ENCODE measurements around the gene SND1.

SND1 gene

DNA sequence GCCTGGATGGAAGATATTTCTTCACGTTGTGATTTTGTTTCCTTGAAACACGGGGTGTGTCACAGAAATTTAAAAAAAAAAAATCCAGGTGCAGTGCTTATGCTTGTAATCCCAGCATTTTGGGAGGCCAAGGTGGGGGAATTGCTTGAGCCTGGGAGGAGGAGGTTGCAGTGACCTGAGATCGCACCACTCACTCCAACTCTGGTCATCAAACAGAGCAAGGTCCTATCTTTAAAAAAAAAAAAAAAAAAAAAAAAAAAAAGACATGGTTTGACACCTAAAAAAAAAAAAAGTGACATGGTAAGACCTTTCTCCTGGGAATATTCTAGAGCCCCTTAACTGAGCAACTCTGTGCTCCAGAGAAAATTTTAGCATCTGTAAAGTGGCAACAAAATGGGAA is 388.2 kb downstream of the SND1 start:
- no peak overlapping the region for H3K4me3 ChIP-seq (replicated peaks; ENCODE audit: low read depth, low read length)
- TF ChIP-seq, protein P1, sequence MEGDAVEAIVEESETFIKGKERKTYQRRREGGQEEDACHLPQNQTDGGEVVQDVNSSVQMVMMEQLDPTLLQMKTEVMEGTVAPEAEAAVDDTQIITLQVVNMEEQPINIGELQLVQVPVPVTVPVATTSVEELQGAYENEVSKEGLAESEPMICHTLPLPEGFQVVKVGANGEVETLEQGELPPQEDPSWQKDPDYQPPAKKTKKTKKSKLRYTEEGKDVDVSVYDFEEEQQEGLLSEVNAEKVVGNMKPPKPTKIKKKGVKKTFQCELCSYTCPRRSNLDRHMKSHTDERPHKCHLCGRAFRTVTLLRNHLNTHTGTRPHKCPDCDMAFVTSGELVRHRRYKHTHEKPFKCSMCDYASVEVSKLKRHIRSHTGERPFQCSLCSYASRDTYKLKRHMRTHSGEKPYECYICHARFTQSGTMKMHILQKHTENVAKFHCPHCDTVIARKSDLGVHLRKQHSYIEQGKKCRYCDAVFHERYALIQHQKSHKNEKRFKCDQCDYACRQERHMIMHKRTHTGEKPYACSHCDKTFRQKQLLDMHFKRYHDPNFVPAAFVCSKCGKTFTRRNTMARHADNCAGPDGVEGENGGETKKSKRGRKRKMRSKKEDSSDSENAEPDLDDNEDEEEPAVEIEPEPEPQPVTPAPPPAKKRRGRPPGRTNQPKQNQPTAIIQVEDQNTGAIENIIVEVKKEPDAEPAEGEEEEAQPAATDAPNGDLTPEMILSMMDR (IDR thresholded peaks at IDR 0.05; ENCODE audit: low read length, missing control alignments): no peak
- DNase-seq (ENCODE audit: low read depth): no peak

DNA sequence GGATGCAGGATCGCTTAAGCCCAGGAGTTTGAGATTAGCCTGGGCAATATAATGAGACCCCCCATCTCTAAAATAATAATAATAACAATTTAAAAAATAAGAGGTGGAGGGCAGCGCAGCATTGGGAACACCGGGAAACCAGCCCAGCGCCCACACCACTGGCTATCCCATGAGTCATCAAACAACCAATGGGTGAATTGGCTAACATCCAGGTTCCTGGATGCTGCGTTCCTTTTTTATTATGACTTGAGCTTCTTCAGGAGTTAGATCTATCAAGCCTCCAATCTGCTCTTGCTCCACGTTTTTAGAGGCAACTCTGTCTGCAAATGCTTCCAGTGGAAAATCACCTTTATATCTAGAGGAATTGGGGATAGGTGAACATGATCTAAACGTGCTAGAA is 389.2 kb downstream of the SND1 start:
- TF ChIP-seq, protein P1 (IDR thresholded peaks at IDR 0.05; ENCODE audit: low read length, missing control alignments): no peak
- H3K4me3 ChIP-seq (replicated peaks; ENCODE audit: low read depth, low read length): no peak overlapping the region
- DNase-seq (ENCODE audit: low read depth): peak; percentile 80

DNA sequence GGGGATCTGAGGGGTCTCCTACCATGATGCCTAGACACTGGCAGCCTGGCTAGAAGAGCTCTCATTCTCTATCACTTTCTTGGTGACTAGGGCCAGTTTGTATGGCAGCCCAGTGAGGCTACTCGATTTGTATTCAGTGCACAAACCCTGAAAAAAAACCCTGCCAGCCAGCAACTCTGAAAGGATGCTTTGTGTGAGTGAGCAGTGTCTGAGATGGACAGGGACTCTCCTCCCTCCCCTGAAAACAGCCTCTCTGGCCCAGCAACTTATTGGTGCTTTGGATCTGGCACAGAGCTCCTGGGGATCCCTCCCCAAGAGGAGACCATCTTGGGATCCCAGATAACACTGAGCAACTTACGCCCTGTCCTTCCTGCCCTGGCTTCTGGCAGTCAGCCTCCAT is 390.0 kb downstream of the SND1 start:
- DNase-seq (ENCODE audit: low read depth): no peak
- TF ChIP-seq, protein P1 (IDR thresholded peaks at IDR 0.05; ENCODE audit: low read length, missing control alignments): no peak
- H3K4me3 ChIP-seq (replicated peaks; ENCODE audit: low read depth, low read length): no peak overlapping the region

DNA sequence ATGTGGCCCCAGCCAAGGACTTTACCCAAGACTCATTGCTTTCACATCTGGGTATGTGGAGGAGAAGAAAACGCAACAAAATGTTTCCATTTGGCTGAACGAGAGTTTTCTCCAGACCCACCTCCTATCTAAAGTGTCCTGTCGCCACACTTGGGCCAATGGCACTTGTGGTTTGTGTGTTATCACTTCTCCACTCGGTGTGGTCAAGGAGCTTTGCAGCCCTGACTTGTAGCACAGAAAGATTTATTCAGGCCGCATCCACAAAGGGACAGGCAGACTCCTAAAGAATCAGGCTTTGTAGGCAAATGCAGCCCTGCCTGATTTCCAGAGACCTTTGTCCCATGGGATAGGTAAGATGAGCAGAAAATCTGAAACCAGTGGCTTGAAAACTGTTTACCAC is 392.1 kb downstream of the SND1 start:
- no peak overlapping the region for H3K4me3 ChIP-seq (replicated peaks; ENCODE audit: low read depth, low read length)
- no peak for DNase-seq (ENCODE audit: low read depth)
- TF ChIP-seq, protein P1 (IDR thresholded peaks at IDR 0.05; ENCODE audit: low read length, missing control alignments): no peak

DNA sequence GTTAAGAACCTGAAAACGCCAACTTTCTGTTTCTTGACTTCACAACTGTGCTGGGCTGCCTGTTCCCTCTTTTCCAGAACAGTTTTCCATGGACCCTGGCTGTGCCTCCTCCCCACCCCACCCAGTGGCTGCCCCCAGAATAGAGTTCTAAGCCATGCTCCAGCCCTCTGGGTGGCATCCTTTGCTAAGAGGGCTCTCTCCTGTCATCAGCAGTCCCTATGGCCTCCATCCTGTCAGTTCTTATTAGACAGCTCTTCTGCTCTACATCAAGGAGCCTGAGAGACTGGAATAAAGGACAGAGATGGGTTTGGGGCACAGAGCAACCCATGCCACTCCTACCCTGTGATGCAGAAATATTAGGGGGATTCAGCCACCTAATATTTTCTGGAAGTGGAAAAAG is 393.2 kb downstream of the SND1 start:
- no peak overlapping the region for H3K4me3 ChIP-seq (replicated peaks; ENCODE audit: low read depth, low read length)
- TF ChIP-seq, protein P1 (IDR thresholded peaks at IDR 0.05; ENCODE audit: low read length, missing control alignments): no peak
- no peak for DNase-seq (ENCODE audit: low read depth)

DNA sequence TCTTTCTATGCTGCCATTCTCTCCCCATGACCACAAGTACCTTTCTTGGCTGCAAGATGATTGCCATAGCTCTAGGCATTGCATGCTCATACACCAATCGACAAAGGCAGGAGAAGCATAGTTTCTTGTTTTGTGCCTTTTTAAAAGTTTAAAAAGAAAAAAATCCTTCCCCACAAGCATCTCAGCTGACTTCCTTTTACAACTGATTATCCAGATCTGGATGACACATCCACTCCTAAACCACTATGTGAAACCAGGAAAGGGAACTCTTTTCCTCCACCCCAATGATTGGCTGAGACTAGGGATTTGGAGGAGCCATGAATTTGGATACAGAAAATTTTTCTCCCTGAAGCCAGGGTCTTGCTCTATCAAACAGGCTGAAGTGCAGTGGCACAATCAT is 393.8 kb downstream of the SND1 start:
- peak; percentile 37 for DNase-seq (ENCODE audit: low read depth)
- no peak overlapping the region for H3K4me3 ChIP-seq (replicated peaks; ENCODE audit: low read depth, low read length)
- TF ChIP-seq, protein P1 (IDR thresholded peaks at IDR 0.05; ENCODE audit: low read length, missing control alignments): no peak

DNA sequence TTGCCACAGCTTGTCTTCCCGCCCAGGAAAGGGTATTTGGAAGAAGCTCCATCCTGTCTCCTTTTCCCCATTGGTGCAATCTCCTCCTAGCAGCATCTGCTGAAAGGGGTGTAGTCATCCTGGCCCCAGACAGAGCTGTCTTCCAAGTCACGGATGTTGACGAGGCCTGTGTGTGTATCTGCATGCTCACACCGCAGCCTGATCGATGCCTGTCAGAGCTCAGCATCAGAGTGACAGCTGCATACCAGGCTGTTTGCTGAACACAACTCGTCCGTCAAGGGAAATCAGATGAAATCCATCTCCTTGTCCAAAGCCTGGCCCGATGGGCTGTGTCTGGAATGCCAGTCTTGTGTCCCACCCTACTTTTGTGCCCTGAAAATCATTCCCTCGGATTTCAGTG is 400.4 kb downstream of the SND1 start:
- DNase-seq (ENCODE audit: low read depth): no peak
- TF ChIP-seq, protein P1 (IDR thresholded peaks at IDR 0.05; ENCODE audit: low read length, missing control alignments): no peak
- no peak overlapping the region for H3K4me3 ChIP-seq (replicated peaks; ENCODE audit: low read depth, low read length)
